ENCODE data around the gene SPOPL.

SPOPL gene

GRCh38 chr2:138581909-138582308, 80.3 kb downstream of the SPOPL start:
- no peak for DNase-seq
- TF ChIP-seq CTCF (IDR thresholded peaks at IDR 0.05): no peak
- Histone ChIP-seq H3K27me3 (no peaks in the 10 kb centered on the region), H3K36me3 (peaks cover 44 to 56% (median 48%) of the 10 kb centered on the region in 3 donors), H3K4me3 (no peak overlapping the region), H3K27ac (no peak overlapping the region), H3K4me1 (no peaks in the 10 kb centered on the region), H3K9me3 (peaks cover 0 to 12% (median 5%) of the 10 kb centered on the region in 3 donors)
- intact Hi-C loops (cut with DNase I; ENCODE audit: low total_unique reads): loop anchor here (10.0 kb wide), 1 partner anchor 67 kb away; no protein-coding TSS in a partner anchor

- intact Hi-C loops (cut with DNase I; ENCODE audit: low total_unique reads): loop anchor here (10.0 kb wide), 1 partner anchor 75 kb away; no protein-coding TSS in a partner anchor
- Histone ChIP-seq H3K9me3 (no peaks in the 10 kb centered on the region), H3K4me1 (no peaks in the 10 kb centered on the region), H3K27ac (no peak overlapping the region), H3K4me3 (no peak overlapping the region), H3K36me3 (peaks cover 10 to 19% (median 18%) of the 10 kb centered on the region in 3 donors), H3K27me3 (no peaks in the 10 kb centered on the region)
- no peak for TF ChIP-seq CTCF (IDR thresholded peaks at IDR 0.05)
- no peak for DNase-seq
Observed at GRCh38 chr2:138589663-138590062, 88.1 kb downstream of the SPOPL start.

- intact Hi-C loops (cut with DNase I; ENCODE audit: low total_unique reads): no loop called here
- Histone ChIP-seq H3K27me3 (no peaks in the 10 kb centered on the region), H3K9me3 (no peaks in the 10 kb centered on the region), H3K27ac (no peak overlapping the region), H3K36me3 (peaks cover 10 to 28% (median 14%) of the 10 kb centered on the region in 3 donors), H3K4me3 (no peak overlapping the region), H3K4me1 (no peaks in the 10 kb centered on the region)
- no peak for TF ChIP-seq CTCF (IDR thresholded peaks at IDR 0.05)
- no peak for DNase-seq
Observed at GRCh38 chr2:138596403-138596802, 94.8 kb downstream of the SPOPL start.

GRCh38 chr2:138600732-138601457, 99.3 kb downstream of the SPOPL start:
- Histone ChIP-seq H3K27ac (no peak overlapping the region), H3K9me3 (no peaks in the 10 kb centered on the region), H3K4me1 (no peaks in the 10 kb centered on the region), H3K36me3 (peaks cover 0 to 12% (median 0%) of the 10 kb centered on the region in 3 donors), H3K27me3 (no peaks in the 10 kb centered on the region), H3K4me3 (no peak overlapping the region)
- DNase-seq: no peak
- intact Hi-C loops (cut with DNase I; ENCODE audit: low total_unique reads): no loop called here
- TF ChIP-seq CTCF (IDR thresholded peaks at IDR 0.05): no peak

GRCh38 chr2:138601458-138602165, 100.0 kb downstream of the SPOPL start:
- TF ChIP-seq CTCF (IDR thresholded peaks at IDR 0.05): no peak
- Histone ChIP-seq H3K36me3 (peaks cover 0 to 5% (median 0%) of the 10 kb centered on the region in 3 donors), H3K27ac (no peak overlapping the region), H3K4me1 (no peaks in the 10 kb centered on the region), H3K9me3 (no peaks in the 10 kb centered on the region), H3K27me3 (no peaks in the 10 kb centered on the region), H3K4me3 (no peak overlapping the region)
- intact Hi-C loops (cut with DNase I; ENCODE audit: low total_unique reads): no loop called here
- no peak for DNase-seq
